Measurements from ENCODE around the gene SHISA8. TPM values are rescaled to one million over a fixed set of nuclear protein-coding genes. Genes with fewer than 3 reads are reported as not detected.
A peak's percentile ranks its signal among the peaks of the same experiment; 100 is the strongest.

The SHISA8 gene
- total and polyA plus RNA-seq, 7 donors: 0.15 to 0.26 (median 0.26) TPM; not detected in 4

DNA sequence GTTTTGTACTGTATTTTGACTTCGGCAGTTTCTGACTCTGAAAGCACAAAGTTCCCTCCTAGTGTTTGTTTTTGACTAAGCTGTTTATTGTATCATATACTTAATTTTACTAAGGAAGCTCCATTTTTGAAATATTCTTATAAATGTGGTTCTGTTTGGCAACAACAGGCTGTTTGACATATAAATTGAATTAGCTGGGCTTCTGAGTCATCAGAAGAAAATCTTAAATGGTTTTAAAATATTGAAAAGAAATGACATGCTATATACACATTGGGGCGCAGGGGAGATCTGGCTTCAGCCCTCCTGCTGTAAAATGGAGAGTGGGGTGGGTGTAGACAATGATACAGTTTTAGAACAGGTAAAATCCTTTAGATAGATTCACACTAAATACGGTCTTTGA lies 38.6 kb downstream of the SHISA8 start:
- no peak overlapping the region for H3K4me3 ChIP-seq
- WGBS, 3 donors: 95 to 97% (median 97%) methylated on average over 3 of the region's 3 CpGs
- H3K36me3 ChIP-seq (ENCODE audit: insufficient read depth in 1 of 2, low read depth in 1 of 2): peaks cover 11 to 96% of the 10 kb centered on the region in 2 donors
- H3K4me1 ChIP-seq: peaks cover 12% of the 10 kb centered on the region
- H3K9me3 ChIP-seq: no peaks in the 10 kb centered on the region
- no peak overlapping the region for H3K27ac ChIP-seq
- TF ChIP-seq, protein P1, sequence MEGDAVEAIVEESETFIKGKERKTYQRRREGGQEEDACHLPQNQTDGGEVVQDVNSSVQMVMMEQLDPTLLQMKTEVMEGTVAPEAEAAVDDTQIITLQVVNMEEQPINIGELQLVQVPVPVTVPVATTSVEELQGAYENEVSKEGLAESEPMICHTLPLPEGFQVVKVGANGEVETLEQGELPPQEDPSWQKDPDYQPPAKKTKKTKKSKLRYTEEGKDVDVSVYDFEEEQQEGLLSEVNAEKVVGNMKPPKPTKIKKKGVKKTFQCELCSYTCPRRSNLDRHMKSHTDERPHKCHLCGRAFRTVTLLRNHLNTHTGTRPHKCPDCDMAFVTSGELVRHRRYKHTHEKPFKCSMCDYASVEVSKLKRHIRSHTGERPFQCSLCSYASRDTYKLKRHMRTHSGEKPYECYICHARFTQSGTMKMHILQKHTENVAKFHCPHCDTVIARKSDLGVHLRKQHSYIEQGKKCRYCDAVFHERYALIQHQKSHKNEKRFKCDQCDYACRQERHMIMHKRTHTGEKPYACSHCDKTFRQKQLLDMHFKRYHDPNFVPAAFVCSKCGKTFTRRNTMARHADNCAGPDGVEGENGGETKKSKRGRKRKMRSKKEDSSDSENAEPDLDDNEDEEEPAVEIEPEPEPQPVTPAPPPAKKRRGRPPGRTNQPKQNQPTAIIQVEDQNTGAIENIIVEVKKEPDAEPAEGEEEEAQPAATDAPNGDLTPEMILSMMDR (IDR thresholded peaks at IDR 0.05): no peak
- DNase-seq: no peak
- intact Hi-C loops (cut with DNase I): no loop called here
- ATAC-seq: no peak
- no peaks in the 10 kb centered on the region for H3K27me3 ChIP-seq (ENCODE audit: insufficient read depth in 3 of 3, low read length in 2 of 3)

DNA sequence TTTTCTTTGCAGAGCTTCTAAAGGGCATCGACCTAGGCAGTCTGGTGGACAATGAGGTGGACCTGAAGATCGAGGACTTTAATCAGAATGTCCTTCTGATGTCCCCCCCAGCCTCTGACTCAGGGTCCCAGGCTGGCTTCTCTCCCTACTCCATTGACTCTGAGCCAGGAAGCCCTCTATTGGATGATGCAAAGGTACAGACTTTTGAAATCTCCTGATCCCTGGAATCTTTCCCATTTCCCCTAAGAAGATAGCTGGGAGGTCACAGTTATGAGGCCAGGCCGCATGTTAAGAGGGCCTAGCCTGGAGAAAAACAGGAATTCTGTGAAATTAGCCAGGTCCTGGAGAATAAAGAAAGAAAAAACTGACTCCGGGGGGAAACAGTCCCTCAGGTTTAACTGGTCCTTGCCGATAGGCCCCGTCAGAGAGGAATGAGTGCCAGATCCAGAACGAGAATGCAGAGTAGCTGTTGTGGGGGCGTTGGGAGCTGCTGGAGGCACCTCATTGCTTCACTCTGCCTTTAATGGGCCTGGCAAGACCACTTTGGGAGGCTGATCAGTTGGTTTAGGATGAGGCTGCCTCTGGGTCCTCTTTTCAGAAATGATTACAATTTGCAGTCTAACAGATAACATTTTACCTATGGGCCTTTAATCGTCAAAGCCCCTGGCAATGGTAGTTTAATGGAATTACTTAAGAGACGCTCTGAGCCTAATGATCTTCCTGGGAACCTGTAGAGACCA lies 39.2 kb downstream of the SHISA8 start:
- DNase-seq (no peak), ATAC-seq (no peak)
- Histone ChIP-seq H3K27ac (no peak overlapping the region), H3K4me1 (peaks cover 6% of the 10 kb centered on the region), H3K9me3 (no peaks in the 10 kb centered on the region), H3K27me3 (ENCODE audit: insufficient read depth in 3 of 3, low read length in 2 of 3) (no peaks in the 10 kb centered on the region), H3K36me3 (ENCODE audit: insufficient read depth in 1 of 2, low read depth in 1 of 2) (peaks cover 11 to 96% of the 10 kb centered on the region in 2 donors), H3K4me3 (no peak overlapping the region)
- 88 to 91% (median 91%) methylated on average over 10 of the region's 10 CpGs for WGBS, 3 donors
- intact Hi-C loops (cut with DNase I): no loop called here
- TF ChIP-seq, protein P1 (IDR thresholded peaks at IDR 0.05): no peak

- TF ChIP-seq, protein P1 (IDR thresholded peaks at IDR 0.05): no peak
- no peak for DNase-seq
- intact Hi-C loops (cut with DNase I): no loop called here
Observed at GRCh38 chr22:41874090-41874489, 40.8 kb downstream of the SHISA8 start.

GRCh38 chr22:41873391-41873790 lies 41.5 kb downstream of the SHISA8 start:
- TF ChIP-seq, protein P1 (IDR thresholded peaks at IDR 0.05): no peak
- intact Hi-C loops (cut with DNase I): no loop called here
- peak overlapping the region; percentile 33 for H3K27ac ChIP-seq

More at GRCh38 chr22:41874090-41874489, 40.8 kb downstream of the SHISA8 start:
- no peak overlapping the region for H3K27ac ChIP-seq
- no peaks in the 10 kb centered on the region for H3K27me3 ChIP-seq (ENCODE audit: insufficient read depth in 3 of 3, low read length in 2 of 3)
- H3K9me3 ChIP-seq: no peaks in the 10 kb centered on the region
- H3K4me1 ChIP-seq: no peaks in the 10 kb centered on the region
- H3K4me3 ChIP-seq: no peak overlapping the region
- no peak for ATAC-seq
- WGBS, 3 donors: 94 to 98% (median 95%) methylated on average over 2 of the region's 2 CpGs
- peaks cover 11 to 98% of the 10 kb centered on the region in 2 donors for H3K36me3 ChIP-seq (ENCODE audit: insufficient read depth in 1 of 2, low read depth in 1 of 2)

More at GRCh38 chr22:41873391-41873790, 41.5 kb downstream of the SHISA8 start:
- no peak overlapping the region for H3K4me3 ChIP-seq
- H3K9me3 ChIP-seq: no peaks in the 10 kb centered on the region
- DNase-seq (no peak), ATAC-seq (peak; percentile 33 to 85 (median 54))
- 26 to 55% (median 41%) methylated on average over 5 of the region's 5 CpGs for WGBS, 3 donors
- no peaks in the 10 kb centered on the region for H3K4me1 ChIP-seq
- H3K36me3 ChIP-seq (ENCODE audit: insufficient read depth in 1 of 2, low read depth in 1 of 2): peaks cover 8 to 98% of the 10 kb centered on the region in 2 donors
- no peaks in the 10 kb centered on the region for H3K27me3 ChIP-seq (ENCODE audit: insufficient read depth in 3 of 3, low read length in 2 of 3)
